ENCODE measurements around the gene MAPK7.

GRCh38 chr17:19403021-19403420 lies 24.7 kb downstream of the MAPK7 start:
- no peak for TF ChIP-seq SP2 (tag by site-specific recombination; IDR thresholded peaks at IDR 0.05)
- TF ChIP-seq ZNF37A (tag by site-specific recombination; IDR thresholded peaks at IDR 0.05): no peak
- TF ChIP-seq CTCF (tag by site-specific recombination; IDR thresholded peaks at IDR 0.05): no peak
- no peak for TF ChIP-seq YY1 (tag by site-specific recombination; IDR thresholded peaks at IDR 0.05)
- no peak for TF ChIP-seq EGR2 (tag by site-specific recombination; IDR thresholded peaks at IDR 0.05; ENCODE audit: low read depth)
- TF ChIP-seq ZNF645 (tag by site-specific recombination; IDR thresholded peaks at IDR 0.05): no peak
- TF ChIP-seq ZBTB44 (tag by site-specific recombination; IDR thresholded peaks at IDR 0.05): no peak
- TF ChIP-seq ZSCAN18 (tag by site-specific recombination; IDR thresholded peaks at IDR 0.05): no peak
- TF ChIP-seq TRIM28 (IDR thresholded peaks at IDR 0.05; ENCODE audit: borderline replicate concordance, low read length): no peak
